Immature natural killer cell (primary cell): ENCODE measurements around the gene RETREG1. TPM values are rescaled to one million over a fixed set of nuclear protein-coding genes. Genes with fewer than 3 reads are reported as not detected.
"Not testable (repeated sequence)": the region's sequence is repeated elsewhere in the genome, so short reads cannot be mapped to it uniquely, and the experiment has no call there.

Experiments used
- DNase-seq, 3 donors: peaks; one replicate each; pipeline ENCODE4 v3.0.0; 2022; ENCODE audit warnings: mixed read lengths in 1 of 3
- H3K27ac Mint-ChIP-seq, 6 donors: one replicate each; pipeline ENCODE4 v1.8.0; 2020; ENCODE audit warnings: mixed read lengths in 6 of 6, mild to moderate bottlenecking in 5 of 6, inconsistent platforms in 4 of 6, moderate library complexity in 3 of 6
- H3K27me3 Mint-ChIP-seq, 3 donors: one replicate each; pipeline ENCODE4 v1.8.0; 2020 to 2021; ENCODE audit warnings: low read depth in 3 of 3, mild to moderate bottlenecking in 3 of 3, mixed read lengths in 3 of 3, moderate library complexity in 3 of 3, inconsistent platforms in 1 of 3
- H3K36me3 Mint-ChIP-seq, 3 donors: one replicate each; pipeline ENCODE4 v1.8.0; 2020; ENCODE audit warnings: mixed read lengths in 3 of 3, inconsistent platforms in 2 of 3, mild to moderate bottlenecking in 2 of 3
- H3K4me1 Mint-ChIP-seq, 2 donors: one replicate each; pipeline ENCODE4 v1.8.0; 2020; ENCODE audit warnings: inconsistent platforms in 2 of 2, mild to moderate bottlenecking in 2 of 2, mixed read lengths in 2 of 2, moderate library complexity in 1 of 2
- H3K4me3 Mint-ChIP-seq, 5 donors: one replicate each; pipeline ENCODE4 v1.8.0; 2020; ENCODE audit warnings: mild to moderate bottlenecking in 5 of 5, mixed read lengths in 5 of 5, inconsistent platforms in 3 of 5, moderate library complexity in 3 of 5
- H3K9me3 Mint-ChIP-seq, 6 donors: one replicate each; pipeline ENCODE4 v1.8.0; 2020; ENCODE audit warnings: mild to moderate bottlenecking in 6 of 6, mixed read lengths in 6 of 6, inconsistent platforms in 4 of 6, moderate library complexity in 3 of 6
- polyA plus RNA-seq, 3 donors: library from polyadenylated mRNA; unstranded; fragments of 300-500 nt; fragmentation: Illumina TruSeq; gene quantifications; one replicate each; pipeline ENCODE4 v1.2.3, GENCODE V29; 2021

The RETREG1 gene, protein sequence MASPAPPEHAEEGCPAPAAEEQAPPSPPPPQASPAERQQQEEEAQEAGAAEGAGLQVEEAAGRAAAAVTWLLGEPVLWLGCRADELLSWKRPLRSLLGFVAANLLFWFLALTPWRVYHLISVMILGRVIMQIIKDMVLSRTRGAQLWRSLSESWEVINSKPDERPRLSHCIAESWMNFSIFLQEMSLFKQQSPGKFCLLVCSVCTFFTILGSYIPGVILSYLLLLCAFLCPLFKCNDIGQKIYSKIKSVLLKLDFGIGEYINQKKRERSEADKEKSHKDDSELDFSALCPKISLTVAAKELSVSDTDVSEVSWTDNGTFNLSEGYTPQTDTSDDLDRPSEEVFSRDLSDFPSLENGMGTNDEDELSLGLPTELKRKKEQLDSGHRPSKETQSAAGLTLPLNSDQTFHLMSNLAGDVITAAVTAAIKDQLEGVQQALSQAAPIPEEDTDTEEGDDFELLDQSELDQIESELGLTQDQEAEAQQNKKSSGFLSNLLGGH
- polyA plus RNA-seq = 1 to 10 TPM; 2.8 to 5.6 (median 3.6) TPM

DNA sequence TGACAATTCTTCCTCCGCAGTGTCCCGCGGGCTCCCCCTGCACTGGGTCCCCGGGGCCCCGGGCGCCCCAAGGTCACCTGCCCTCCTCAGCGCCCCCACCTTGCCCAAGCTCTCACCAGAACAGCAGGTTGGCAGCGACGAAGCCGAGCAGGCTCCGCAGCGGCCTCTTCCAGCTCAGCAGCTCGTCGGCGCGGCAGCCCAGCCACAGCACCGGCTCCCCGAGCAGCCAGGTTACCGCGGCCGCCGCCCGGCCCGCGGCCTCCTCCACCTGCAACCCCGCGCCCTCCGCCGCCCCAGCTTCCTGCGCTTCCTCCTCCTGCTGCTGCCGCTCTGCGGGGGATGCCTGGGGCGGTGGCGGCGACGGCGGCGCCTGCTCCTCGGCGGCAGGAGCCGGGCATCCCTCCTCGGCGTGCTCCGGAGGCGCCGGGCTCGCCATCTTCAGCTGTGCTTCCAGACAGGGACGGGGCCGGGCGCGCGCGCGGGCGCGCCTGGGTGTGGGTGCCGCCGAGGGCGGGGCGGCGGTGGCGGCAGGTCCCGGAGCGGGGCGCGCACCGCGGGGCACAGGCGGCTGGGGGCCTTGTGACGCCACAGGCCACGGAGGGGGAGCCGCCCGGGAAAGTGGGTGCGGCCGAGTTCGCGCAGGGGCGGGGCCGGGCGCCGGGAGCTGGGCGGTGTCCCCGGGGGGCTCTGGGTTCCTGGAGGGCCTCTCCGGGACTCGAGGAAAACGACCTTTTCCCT lies at the start of gene RETREG1:
Gene RETREG1, minus strand, starts transcription at position 462 of the 738 bp plus-strand sequence. Its CDS starts 26 bp downstream, at position 436.
- Mint-ChIP-seq H3K27ac (peak within 1 kb of the TSS in 5 of 6 donors; percentile 25 to 80 (median 51)), H3K4me1 (peaks cover 10 to 11% of the 10 kb centered on the region in 2 donors), H3K27me3 (peaks cover 2 to 6% (median 2%) of the 10 kb centered on the region in 3 donors), H3K4me3 (peak within 1 kb of the TSS; percentile 76 to 91 (median 87)), H3K9me3 (no peaks in the 10 kb centered on the region), H3K36me3 (no peaks in the 10 kb centered on the region)
- peak; percentile 46 to 66 (median 51) for DNase-seq

DNA sequence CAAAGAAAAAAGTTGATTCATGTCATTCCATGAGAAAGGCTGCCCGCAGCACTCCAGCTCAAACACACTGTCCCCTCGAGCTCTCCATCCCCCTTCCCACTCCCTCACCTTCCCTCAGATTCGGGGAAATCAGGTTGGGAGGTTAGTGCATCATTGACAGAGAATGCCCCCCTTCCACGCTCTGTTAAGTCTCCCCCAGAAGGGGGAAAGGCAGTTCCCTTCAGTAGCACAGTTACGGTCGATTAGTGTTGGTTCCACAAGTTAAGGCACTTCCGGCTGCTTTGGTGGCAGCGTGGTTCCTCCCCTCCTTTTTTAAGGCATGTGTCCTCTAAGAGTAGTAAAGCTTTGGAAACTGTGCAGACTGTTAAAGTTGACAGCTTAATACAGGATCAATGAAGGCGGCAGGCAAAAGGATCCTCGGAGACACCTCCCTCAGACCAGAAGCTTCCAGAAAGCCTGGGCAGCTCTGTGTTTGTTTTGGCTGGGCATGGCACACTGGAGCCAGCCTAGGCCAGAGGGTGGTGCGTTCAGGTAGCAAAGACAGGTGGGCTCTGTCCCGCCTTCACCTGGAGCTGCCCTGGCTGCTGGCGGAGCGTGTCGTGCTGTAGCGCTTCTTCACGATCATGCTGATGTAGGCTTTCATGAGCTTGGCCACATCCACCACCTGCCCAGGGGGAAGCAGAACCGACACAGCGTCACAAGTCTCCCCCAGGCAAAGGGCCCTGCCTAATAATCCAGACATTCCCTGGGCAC lies 49.5 kb upstream of the RETREG1 start:
- H3K27me3 Mint-ChIP-seq = no peaks in the 10 kb centered on the region
- no peak overlapping the region for H3K4me3 Mint-ChIP-seq
- no peak for DNase-seq
- H3K4me1 Mint-ChIP-seq = no peaks in the 10 kb centered on the region
- no peak overlapping the region for H3K27ac Mint-ChIP-seq
- H3K36me3 Mint-ChIP-seq = no peaks in the 10 kb centered on the region
- H3K9me3 Mint-ChIP-seq = no peaks in the 10 kb centered on the region

DNA sequence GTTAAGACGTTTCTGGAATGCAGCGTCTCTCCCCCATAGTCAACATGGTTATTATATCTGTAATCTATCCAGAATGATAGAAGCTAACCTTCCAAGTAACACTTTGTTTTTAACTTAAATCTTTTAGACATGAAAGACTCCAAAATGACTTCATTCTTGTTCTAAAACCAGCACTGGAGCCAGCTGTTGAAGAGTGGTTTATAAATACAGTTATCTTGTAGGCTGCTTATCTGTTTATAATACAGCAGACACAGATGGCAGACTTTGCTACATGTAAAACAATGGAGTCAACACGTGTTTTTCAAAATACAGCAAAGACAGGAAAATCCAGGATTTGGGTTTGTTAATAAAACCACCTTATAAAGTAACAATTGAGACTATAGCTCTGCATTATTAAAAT lies 48.8 kb upstream of the RETREG1 start:
- no peak for DNase-seq
- H3K36me3 Mint-ChIP-seq = no peaks in the 10 kb centered on the region
- H3K27me3 Mint-ChIP-seq = no peaks in the 10 kb centered on the region
- H3K4me1 Mint-ChIP-seq = no peaks in the 10 kb centered on the region
- no peaks in the 10 kb centered on the region for H3K9me3 Mint-ChIP-seq
- H3K4me3 Mint-ChIP-seq = no peak overlapping the region
- H3K27ac Mint-ChIP-seq = no peak overlapping the region

DNA sequence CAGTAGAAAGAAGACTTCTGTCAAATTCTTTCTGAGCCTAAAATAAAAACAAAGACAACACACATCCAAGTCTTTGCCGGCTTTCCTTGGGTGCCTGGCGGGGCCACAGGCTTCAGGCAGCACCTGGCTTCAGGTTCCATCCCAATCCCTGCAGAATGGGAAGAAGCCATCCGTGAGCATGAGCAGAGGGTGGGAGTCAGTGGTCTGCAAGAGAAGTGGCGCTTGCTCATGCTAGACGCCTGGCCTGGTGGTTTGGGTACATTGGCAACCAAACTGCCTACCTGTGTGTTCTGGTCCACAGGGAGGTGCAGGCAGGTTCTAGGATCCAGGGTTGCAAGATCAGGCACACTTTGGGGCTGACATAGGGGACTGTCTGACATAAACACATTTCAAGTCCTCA lies 47.6 kb upstream of the RETREG1 start:
- H3K4me3 Mint-ChIP-seq = no peak overlapping the region
- no peaks in the 10 kb centered on the region for H3K9me3 Mint-ChIP-seq
- H3K4me1 Mint-ChIP-seq = no peaks in the 10 kb centered on the region
- no peak for DNase-seq
- peaks cover 0 to 4% (median 0%) of the 10 kb centered on the region in 3 donors for H3K27me3 Mint-ChIP-seq
- H3K36me3 Mint-ChIP-seq = no peaks in the 10 kb centered on the region
- H3K27ac Mint-ChIP-seq = no peak overlapping the region

DNA sequence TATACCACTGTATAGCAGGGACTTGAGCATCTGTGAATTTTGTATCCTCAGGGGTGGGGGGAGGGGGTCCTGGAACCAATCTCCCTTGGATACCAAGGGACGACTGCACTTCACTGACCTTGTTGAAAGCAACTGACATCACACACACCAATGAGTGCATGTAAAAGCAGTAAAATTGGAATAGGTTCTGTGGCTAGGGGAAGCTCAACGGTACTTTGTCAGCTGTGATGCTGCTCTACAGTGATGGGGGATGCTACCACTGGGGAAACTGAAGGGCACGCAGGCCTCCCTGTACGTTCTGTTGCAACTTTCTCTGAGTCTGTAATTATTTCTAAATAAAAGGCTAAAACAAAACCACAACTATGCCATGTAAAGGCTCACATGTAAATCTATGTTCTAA lies 47.0 kb upstream of the RETREG1 start:
- no peak for DNase-seq
- Mint-ChIP-seq H3K4me3 (no peak overlapping the region), H3K27ac (no peak overlapping the region)

DNA sequence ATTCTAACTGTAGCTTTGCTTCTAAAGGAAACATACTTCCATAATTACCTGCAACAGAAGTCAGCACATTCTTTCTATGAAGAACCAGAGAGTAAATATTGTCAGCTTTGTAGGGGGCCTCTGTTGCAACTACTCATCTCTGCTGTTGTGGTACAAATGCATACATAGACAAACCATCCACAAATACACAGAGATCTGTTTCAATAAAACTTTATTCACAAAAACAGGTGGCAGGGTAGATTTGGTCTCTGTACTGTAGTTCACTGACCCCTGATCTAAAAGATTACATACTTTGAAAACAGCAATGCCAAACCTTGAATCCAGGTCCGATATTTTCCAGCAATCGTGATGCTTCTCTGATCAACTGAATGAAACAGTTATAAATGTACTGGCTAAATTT lies 44.9 kb upstream of the RETREG1 start:
- H3K4me1 Mint-ChIP-seq = no peaks in the 10 kb centered on the region
- H3K27ac Mint-ChIP-seq = no peak overlapping the region
- no peak for DNase-seq
- H3K27me3 Mint-ChIP-seq = peaks cover 0 to 4% (median 4%) of the 10 kb centered on the region in 3 donors
- H3K4me3 Mint-ChIP-seq = no peak overlapping the region
- H3K9me3 Mint-ChIP-seq = peaks cover 0 to 4% (median 0%) of the 10 kb centered on the region in 6 donors
- no peaks in the 10 kb centered on the region for H3K36me3 Mint-ChIP-seq

More for the DNA sequence above, 47.0 kb upstream of the RETREG1 start:
- no peaks in the 10 kb centered on the region for H3K9me3 Mint-ChIP-seq
- peaks cover 0 to 4% (median 0%) of the 10 kb centered on the region in 3 donors for H3K27me3 Mint-ChIP-seq
- no peaks in the 10 kb centered on the region for H3K36me3 Mint-ChIP-seq
- no peaks in the 10 kb centered on the region for H3K4me1 Mint-ChIP-seq

DNA sequence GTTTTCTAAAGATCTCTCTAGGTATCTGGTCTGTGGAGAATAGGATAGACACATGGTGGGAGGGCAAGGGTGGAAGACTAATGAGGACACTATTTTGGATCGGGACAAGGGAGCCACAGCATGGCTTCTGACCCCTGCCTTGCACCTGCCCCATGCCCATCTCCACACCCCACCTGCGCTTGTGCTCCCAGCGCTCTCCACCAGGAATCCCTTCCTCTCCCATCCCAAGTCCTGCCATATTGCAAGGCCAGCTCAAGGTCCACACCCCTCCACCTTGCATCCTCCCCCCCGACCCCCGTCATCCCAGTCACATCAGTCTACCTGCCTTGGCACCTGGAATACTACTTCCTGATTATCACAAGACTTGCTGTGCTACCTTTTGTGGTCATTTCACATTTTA lies 44.2 kb upstream of the RETREG1 start:
- Mint-ChIP-seq H3K4me3 (no peak overlapping the region), H3K4me1 (no peaks in the 10 kb centered on the region), H3K27ac (no peak overlapping the region), H3K9me3 (peaks cover 0 to 4% (median 0%) of the 10 kb centered on the region in 6 donors), H3K27me3 (peaks cover 0 to 4% (median 4%) of the 10 kb centered on the region in 3 donors), H3K36me3 (no peaks in the 10 kb centered on the region)
- DNase-seq = no peak

DNA sequence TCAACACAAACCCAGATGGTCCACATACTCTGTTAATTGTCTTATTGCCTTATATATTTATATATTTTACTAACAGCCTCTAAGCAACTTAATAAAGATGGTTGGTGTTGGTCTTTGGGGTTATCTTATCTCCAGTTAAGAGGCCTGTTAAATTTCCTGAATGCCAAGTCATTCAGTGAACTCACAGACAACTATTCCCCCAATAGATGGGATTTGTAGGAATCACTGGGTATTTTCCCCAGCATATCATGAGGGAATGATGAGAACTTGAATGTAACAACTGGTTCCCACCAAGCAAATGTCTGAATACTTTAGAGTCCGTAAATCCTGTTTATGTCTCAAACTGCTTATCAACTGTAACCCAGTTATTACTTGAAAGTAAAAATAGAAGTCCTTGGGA lies 42.7 kb upstream of the RETREG1 start:
- Mint-ChIP-seq H3K27ac (no peak overlapping the region), H3K9me3 (peaks cover 0 to 4% (median 0%) of the 10 kb centered on the region in 6 donors), H3K4me3 (no peak overlapping the region), H3K27me3 (peaks cover 0 to 7% (median 4%) of the 10 kb centered on the region in 3 donors), H3K36me3 (no peaks in the 10 kb centered on the region), H3K4me1 (no peaks in the 10 kb centered on the region)
- no peak for DNase-seq

DNA sequence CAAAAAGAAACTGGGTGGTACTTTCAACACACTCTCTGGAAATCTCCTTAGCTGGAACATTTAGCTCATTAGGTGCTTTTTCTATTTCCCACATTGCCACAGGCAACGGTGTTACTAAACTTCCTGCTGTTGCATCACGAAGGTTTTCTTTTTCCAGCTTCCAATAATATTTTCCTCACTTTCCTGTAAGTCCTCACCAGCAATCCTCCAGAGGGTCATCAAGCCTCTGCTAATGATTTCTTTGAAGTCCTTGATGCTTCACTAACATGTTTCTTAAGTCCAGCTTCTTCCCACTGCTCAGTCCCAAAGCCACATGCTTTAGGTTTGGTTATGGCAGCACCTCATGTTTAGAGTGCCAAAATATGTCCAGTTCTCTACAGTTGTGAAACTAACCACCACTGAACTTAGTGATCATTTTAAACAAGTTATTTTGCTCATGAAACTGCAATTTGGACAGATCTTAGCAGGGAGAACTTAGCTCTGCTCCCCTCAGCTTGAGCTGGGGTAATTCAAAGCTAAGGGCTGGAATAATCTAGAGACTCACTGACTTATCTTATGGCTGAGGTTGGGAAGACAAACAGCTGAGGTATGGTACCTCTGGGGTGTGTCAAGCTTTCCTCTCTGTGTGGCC lies 39.9 kb upstream of the RETREG1 start:
- Mint-ChIP-seq H3K4me1 (no peaks in the 10 kb centered on the region), H3K4me3 (no peak overlapping the region), H3K27me3 (peaks cover 0 to 7% (median 4%) of the 10 kb centered on the region in 3 donors), H3K36me3 (no peaks in the 10 kb centered on the region), H3K9me3 (peaks cover 0 to 4% (median 0%) of the 10 kb centered on the region in 6 donors), H3K27ac (no peak overlapping the region)
- no peak for DNase-seq

DNA sequence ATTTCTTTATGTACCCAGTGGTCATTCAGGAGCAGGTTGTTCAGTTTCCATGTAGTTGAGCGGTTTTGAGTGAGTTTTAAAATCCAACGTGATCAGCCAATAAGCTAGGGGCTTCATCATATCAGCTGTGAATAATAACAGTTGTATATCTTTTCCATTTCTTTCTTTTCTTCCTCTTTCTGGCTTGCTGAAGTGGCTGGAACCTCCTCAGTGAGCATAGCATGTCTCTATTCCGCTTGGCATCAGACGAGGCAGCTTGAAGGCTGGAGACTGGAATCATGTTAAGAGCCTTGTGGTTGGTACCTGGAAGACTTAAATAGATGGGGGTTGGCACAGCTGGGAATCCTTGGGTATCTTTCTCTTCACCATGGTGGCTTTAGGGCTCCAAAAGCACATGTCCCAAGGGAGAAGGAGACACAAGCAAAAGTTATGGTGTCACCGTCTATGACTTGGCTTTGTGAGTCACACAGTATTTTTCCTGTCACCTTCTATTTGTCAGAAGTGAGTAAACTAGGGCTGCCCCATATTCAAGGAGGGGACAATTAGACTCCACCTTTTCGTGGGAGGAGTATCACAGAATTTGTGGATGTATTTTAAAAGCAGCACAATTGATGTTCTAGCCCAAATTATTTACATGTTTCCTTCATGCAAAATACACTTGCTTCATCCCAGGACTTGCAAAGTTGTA lies 38.0 kb upstream of the RETREG1 start:
- Mint-ChIP-seq H3K4me3 (no peak overlapping the region), H3K9me3 (peaks cover 0 to 5% (median 1%) of the 10 kb centered on the region in 6 donors), H3K27ac (no peak overlapping the region), H3K36me3 (no peaks in the 10 kb centered on the region), H3K4me1 (no peaks in the 10 kb centered on the region), H3K27me3 (peaks cover 0 to 4% (median 3%) of the 10 kb centered on the region in 3 donors)
- DNase-seq = no peak

DNA sequence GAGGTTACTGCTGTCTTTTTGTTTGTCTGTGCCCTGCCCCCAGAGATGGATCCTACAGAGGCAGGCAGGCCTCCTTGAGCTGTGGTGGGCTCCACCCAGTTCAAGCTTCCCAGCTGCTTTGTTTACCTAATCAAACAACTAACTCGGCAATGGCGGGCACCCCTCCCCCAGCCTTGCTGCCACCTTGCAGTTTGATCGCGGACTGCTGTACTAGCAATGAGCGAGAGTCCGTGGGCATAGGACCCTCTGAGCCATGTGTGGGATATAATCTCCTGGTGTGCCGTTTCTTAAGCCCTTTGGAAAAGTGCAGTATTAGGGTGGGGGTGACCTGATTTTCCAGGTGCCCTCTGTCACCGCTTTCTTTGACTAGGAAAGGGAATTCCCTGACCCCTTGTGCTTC lies 31.9 kb upstream of the RETREG1 start:
- not testable (repeated sequence) for H3K36me3 Mint-ChIP-seq, H3K27me3 Mint-ChIP-seq

DNA sequence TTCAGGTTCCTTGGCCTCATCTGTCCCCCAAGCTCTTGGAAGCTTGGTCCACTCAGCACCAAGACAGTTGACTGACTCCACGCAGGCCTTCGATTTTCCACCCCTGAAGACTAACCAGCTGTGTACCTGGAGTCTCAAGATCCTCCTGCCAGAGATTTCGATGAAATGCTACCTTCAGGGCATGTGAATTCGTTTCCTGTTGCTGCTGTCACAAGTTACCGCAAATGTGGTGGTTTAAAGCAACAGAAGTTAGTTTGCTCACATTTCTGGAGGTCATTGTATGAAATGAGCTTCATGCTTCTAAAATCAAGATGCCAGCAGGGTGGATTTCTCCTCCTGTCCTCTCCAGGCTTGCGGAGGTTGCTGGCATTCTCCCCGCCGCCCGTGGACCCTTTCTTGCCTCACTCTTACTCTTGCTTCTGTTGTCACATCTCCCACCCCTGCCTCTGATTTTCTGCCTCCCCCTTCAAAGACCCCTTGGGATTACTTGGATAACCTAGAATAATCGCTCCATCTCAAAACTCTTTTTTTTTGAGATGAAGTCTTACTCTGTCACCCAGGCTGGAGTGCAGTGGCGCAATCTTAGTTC lies 27.6 kb upstream of the RETREG1 start:
- Mint-ChIP-seq H3K27me3 (peaks cover 0 to 4% (median 2%) of the 10 kb centered on the region in 3 donors), H3K4me3 (no peak overlapping the region), H3K4me1 (no peaks in the 10 kb centered on the region), H3K9me3 (peaks cover 0 to 8% (median 3%) of the 10 kb centered on the region in 6 donors), H3K27ac (peak overlapping the region in 1 of 6 donors; percentile 15), H3K36me3 (no peaks in the 10 kb centered on the region)
- DNase-seq = no peak

More for the DNA sequence above, 31.9 kb upstream of the RETREG1 start:
- not testable (repeated sequence) for DNase-seq, H3K4me1 Mint-ChIP-seq, H3K4me3 Mint-ChIP-seq, H3K9me3 Mint-ChIP-seq, H3K27ac Mint-ChIP-seq
